Measurements from ENCODE around the gene IDUA. TPM values are rescaled to one million over a fixed set of nuclear protein-coding genes. Genes with fewer than 3 reads are reported as not detected.

IDUA gene
- total RNA-seq, 3 donors from 2014 or later (not counting 1 experiment from before 2014, with no cell fraction given) = 38.7 to 43.6 (median 43.0) TPM

- Histone ChIP-seq H3K4me1 (ENCODE audit: control insufficient read depth, insufficient read depth, low read length) (peaks cover 21% of the 10 kb centered on the region), H3K27ac (ENCODE audit: low read length) (no peak overlapping the region), H3K9me3 (ENCODE audit: control insufficient read depth, insufficient read depth, low read length) (no peaks in the 10 kb centered on the region), H3K36me3 (ENCODE audit: control insufficient read depth, insufficient read depth, low read length) (no peaks in the 10 kb centered on the region), H3K4me3 (ENCODE audit: low read length) (no peak overlapping the region), H3K27me3 (ENCODE audit: control insufficient read depth, insufficient read depth, low read length) (no peaks in the 10 kb centered on the region)
- 85% methylated on average over 8 of the region's 8 CpGs for WGBS (ENCODE audit: insufficient coverage)
- H3K27me3 Mint-ChIP-seq (ENCODE audit: low read depth in 2 of 2) = no peaks in the 10 kb centered on the region
- no peak for TF ChIP-seq CTCF (IDR thresholded peaks at IDR 0.05)
- no peaks in the 10 kb centered on the region for H3K36me3 Mint-ChIP-seq
- H3K4me3 Mint-ChIP-seq = no peak overlapping the region
- no peak overlapping the region for H3K27ac Mint-ChIP-seq
- ATAC-seq (no peak), DNase-seq (no peak)
- H3K4me1 Mint-ChIP-seq = peaks cover 0 to 6% of the 10 kb centered on the region in 2 donors
- intact Hi-C loops (cut with micrococcal nuclease) = no loop called here
- H3K9me3 Mint-ChIP-seq = no peaks in the 10 kb centered on the region
Observed at GRCh38 chr4:1015179-1015578, 28.3 kb downstream of the IDUA start.

GRCh38 chr4:1015746-1016145, 28.9 kb downstream of the IDUA start:
- Mint-ChIP-seq H3K36me3 (no peaks in the 10 kb centered on the region), H3K27me3 (ENCODE audit: low read depth in 2 of 2) (no peaks in the 10 kb centered on the region), H3K4me1 (peaks cover 0 to under 1% of the 10 kb centered on the region in 2 donors), H3K27ac (no peak overlapping the region), H3K9me3 (no peaks in the 10 kb centered on the region), H3K4me3 (no peak overlapping the region)
- Histone ChIP-seq H3K9me3 (ENCODE audit: control insufficient read depth, insufficient read depth, low read length) (no peaks in the 10 kb centered on the region), H3K27ac (ENCODE audit: low read length) (no peak overlapping the region), H3K27me3 (ENCODE audit: control insufficient read depth, insufficient read depth, low read length) (no peaks in the 10 kb centered on the region), H3K4me1 (ENCODE audit: control insufficient read depth, insufficient read depth, low read length) (peaks cover 15% of the 10 kb centered on the region), H3K4me3 (ENCODE audit: low read length) (no peak overlapping the region), H3K36me3 (ENCODE audit: control insufficient read depth, insufficient read depth, low read length) (no peaks in the 10 kb centered on the region)
- intact Hi-C loops (cut with micrococcal nuclease) = no loop called here
- no peak for TF ChIP-seq CTCF (IDR thresholded peaks at IDR 0.05)
- DNase-seq (no peak), ATAC-seq (no peak)
- 97% methylated on average over 10 of the region's 10 CpGs for WGBS (ENCODE audit: insufficient coverage)

GRCh38 chr4:1017211-1017610, 30.4 kb downstream of the IDUA start:
- DNase-seq (no peak), ATAC-seq (no peak)
- Mint-ChIP-seq H3K9me3 (no peaks in the 10 kb centered on the region), H3K27me3 (ENCODE audit: low read depth in 2 of 2) (no peaks in the 10 kb centered on the region), H3K4me3 (no peak overlapping the region), H3K36me3 (no peaks in the 10 kb centered on the region), H3K4me1 (no peaks in the 10 kb centered on the region), H3K27ac (no peak overlapping the region)
- no peak for TF ChIP-seq CTCF (IDR thresholded peaks at IDR 0.05)
- H3K4me3 ChIP-seq (ENCODE audit: low read length) = no peak overlapping the region
- no peaks in the 10 kb centered on the region for H3K36me3 ChIP-seq (ENCODE audit: control insufficient read depth, insufficient read depth, low read length)
- intact Hi-C loops (cut with micrococcal nuclease) = no loop called here
- peaks cover 12% of the 10 kb centered on the region for H3K4me1 ChIP-seq (ENCODE audit: control insufficient read depth, insufficient read depth, low read length)
- no peaks in the 10 kb centered on the region for H3K27me3 ChIP-seq (ENCODE audit: control insufficient read depth, insufficient read depth, low read length)
- 90% methylated on average over 16 of the region's 16 CpGs for WGBS (ENCODE audit: insufficient coverage)
- no peaks in the 10 kb centered on the region for H3K9me3 ChIP-seq (ENCODE audit: control insufficient read depth, insufficient read depth, low read length)
- H3K27ac ChIP-seq (ENCODE audit: low read length) = no peak overlapping the region

- ATAC-seq (no peak), DNase-seq (no peak)
- H3K27me3 Mint-ChIP-seq (ENCODE audit: low read depth in 2 of 2) = no peaks in the 10 kb centered on the region
- no peaks in the 10 kb centered on the region for H3K9me3 Mint-ChIP-seq
- TF ChIP-seq CTCF (IDR thresholded peaks at IDR 0.05) = no peak
- intact Hi-C loops (cut with micrococcal nuclease) = no loop called here
- WGBS (ENCODE audit: insufficient coverage) = 92% methylated on average over 15 of the region's 15 CpGs
- Histone ChIP-seq H3K9me3 (ENCODE audit: control insufficient read depth, insufficient read depth, low read length) (no peaks in the 10 kb centered on the region), H3K27ac (ENCODE audit: low read length) (no peak overlapping the region), H3K36me3 (ENCODE audit: control insufficient read depth, insufficient read depth, low read length) (no peaks in the 10 kb centered on the region), H3K4me3 (ENCODE audit: low read length) (no peak overlapping the region), H3K27me3 (ENCODE audit: control insufficient read depth, insufficient read depth, low read length) (no peaks in the 10 kb centered on the region), H3K4me1 (ENCODE audit: control insufficient read depth, insufficient read depth, low read length) (peaks cover 8% of the 10 kb centered on the region)
- H3K36me3 Mint-ChIP-seq = no peaks in the 10 kb centered on the region
- no peaks in the 10 kb centered on the region for H3K4me1 Mint-ChIP-seq
- H3K27ac Mint-ChIP-seq = no peak overlapping the region
- no peak overlapping the region for H3K4me3 Mint-ChIP-seq
Observed at GRCh38 chr4:1017706-1018105, 30.9 kb downstream of the IDUA start.
